Activated T-cell treated with anti-CD3 and anti-CD28 coated beads for 1 hour (primary cell): ENCODE data around the gene ASB16.
"Not testable (repeated sequence)": the region's sequence is repeated elsewhere in the genome, so short reads cannot be mapped to it uniquely, and the experiment has no call there.

Experiments
- DNase-seq: peaks from one replicate; pipeline ENCODE4 v3.0.0-alpha.2; 2020; ENCODE audit warnings: low read depth

Gene ASB16

GRCh38 chr17:44149066-44149465 is 21.4 kb upstream of the ASB16 start:
- not testable (repeated sequence) for DNase-seq

DNA sequence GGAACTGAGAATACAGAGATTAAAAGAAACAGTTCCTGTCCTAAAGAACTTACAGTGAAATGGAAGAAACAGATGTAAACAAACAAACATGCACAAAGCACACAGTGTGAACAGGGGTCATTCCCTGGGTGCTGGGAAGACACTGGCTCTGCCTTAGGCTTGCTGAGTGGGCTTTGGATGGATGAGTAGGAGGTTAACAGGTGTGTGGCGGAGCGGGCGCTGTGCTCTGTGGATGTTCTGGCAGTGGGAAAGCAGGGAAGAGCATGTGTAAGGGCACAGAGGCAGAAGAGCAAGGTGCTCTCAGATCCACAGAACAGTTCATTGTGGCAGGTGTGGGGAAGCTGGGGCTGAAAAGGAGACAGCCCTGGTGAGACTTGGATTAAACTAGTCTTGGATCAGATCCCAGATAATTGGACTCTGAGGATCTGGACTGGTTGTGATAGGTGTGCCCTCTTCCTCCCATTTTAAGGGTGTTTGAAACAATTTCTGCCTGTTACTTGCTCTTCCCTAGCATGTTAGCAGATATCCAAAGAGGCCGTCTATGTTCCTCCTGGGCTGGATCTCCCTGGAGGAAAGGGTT is 20.7 kb upstream of the ASB16 start:
- no peak for DNase-seq

- DNase-seq: no peak
Observed at GRCh38 chr17:44152875-44153274, 17.6 kb upstream of the ASB16 start.

GRCh38 chr17:44155488-44155887 is 15.0 kb upstream of the ASB16 start:
- DNase-seq: no peak

- DNase-seq: peak; percentile 15
Observed at GRCh38 chr17:44159519-44160210, 10.8 kb upstream of the ASB16 start.

DNA sequence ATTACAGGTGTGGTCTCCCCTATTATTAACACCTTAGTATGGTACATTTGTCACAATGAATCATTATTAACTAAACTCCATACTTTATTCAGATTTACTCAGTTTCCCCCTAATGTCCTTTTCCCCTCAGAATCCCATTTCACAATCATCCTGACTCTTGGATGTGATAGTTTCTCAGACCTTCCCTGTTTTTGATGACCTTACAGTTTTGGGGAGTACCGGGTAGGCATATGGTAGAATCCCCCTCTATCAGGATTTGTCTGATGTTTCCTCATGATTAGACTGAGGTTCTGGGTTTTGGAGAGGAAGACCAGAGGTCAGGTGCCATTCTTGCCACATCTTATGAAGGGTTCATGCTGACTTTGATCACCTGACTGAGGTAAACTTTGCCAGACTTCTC is 6.0 kb upstream of the ASB16 start:
- DNase-seq: no peak

DNA sequence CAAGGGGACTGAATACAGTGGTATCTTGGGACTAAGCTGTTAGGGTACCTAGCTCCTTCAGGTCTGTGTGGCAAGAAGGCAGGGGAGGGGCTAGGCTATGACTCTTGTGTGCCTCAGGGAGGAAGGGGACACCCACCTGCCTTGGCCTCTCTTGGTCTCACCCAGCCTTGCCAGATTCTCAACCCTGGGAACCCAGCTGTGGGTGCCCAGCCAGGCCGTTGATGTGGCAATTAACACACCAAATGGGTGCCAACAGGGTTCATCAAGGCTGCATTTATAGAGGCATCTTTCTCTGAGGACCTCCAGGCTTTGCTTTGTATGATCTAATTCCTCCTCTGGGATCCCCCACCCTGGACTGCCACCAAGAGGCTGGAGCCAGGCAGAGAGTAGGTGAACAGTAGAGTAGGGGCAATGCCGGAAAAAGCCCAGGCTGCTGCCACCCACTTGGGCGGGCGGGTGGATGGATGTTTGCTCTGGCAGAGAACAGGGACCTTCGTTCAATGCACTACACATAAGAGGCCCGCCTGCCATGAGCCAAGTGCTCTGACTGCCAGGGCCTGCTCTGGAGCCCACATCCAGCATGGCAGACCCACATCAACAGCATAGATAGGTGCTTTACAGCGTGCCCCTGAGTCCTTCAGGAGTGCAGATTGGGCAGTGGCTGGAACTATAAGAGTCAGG is 3.2 kb upstream of the ASB16 start:
- DNase-seq: no peak

- no peak for DNase-seq
Observed at GRCh38 chr17:44170135-44170498, 387 bp upstream of the ASB16 start.

GRCh38 chr17:44171931-44172455 is 1.5 kb downstream of the ASB16 start:
- no peak for DNase-seq

DNA sequence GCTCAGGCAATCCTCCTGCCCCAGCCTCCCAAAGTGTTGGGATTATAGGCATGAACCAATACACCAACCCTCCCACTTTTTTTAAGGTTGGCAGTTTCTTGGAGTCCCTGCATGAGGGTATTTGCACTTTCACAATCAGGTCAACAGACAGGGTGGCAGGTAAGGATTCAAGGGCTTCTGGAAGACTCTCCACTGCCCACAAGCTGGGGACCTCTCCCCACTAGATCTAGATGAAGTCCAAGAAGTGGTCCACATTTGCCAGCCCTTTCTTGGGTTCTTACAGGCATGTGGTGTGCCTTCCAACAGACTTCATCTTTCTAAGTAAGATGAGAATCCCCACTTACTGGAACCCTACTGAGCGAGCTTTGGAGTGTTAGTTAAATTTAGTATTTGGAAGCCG is 3.9 kb downstream of the ASB16 start:
- no peak for DNase-seq

GRCh38 chr17:44176257-44176656 is 5.8 kb downstream of the ASB16 start:
- no peak for DNase-seq

GRCh38 chr17:44176671-44177501 is 6.4 kb downstream of the ASB16 start:
- DNase-seq: no peak

- DNase-seq: no peak
Observed at GRCh38 chr17:44177640-44178039, 7.1 kb downstream of the ASB16 start.

- DNase-seq: no peak
Observed at GRCh38 chr17:44178133-44178532, 7.6 kb downstream of the ASB16 start.

DNA sequence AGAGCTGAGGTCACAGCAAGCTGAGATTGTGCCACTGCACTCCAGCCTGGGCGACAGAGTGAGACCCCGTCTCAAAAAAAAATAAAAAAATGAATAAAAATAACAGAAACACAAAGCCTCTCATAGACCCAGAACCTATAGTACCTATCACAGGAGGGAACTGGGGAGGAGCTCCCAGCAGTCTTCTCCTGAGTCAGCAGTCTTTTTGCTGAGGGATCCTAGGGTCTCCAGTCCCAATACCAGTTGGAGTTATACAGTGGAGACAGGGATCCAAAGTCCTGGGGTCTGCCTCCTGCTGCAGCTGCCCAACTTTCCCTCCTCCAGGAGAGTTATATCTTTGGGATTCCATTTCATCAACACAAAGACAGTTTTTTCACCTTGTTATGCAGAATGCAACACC is 12.5 kb downstream of the ASB16 start:
- DNase-seq: no peak

DNA sequence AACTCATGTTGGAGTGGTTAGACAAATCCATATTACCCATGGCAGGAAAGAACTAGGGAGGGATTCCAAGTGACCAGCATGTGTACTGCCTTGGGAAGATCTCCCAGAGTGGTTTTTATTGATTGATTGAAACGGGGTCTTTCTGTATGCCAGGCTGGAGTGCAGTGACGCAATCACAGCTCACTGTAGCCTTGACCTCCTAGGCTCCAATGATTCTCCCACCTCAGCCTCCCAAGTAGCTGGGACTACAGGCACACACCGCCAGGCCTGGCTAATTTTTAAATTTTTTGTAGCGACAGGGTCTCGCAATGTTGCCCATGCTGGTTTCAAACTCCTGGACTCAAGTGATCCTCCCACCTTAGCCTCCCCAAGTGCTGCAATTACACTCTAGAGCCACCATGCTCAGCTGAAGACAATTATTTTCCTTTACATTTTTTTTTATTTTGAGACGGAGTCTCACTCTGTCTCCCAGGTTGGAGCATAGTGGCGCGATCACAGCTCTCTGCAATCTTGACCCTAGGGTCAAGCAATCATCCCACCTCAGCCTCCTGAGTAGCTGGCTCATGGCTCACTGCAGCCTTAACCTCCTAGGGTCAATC is 13.8 kb downstream of the ASB16 start:
- no peak for DNase-seq

GRCh38 chr17:44186307-44187130 is 16.0 kb downstream of the ASB16 start, which contains the start of gene TMUB2:
Gene TMUB2, plus strand, starts transcription at chr17:44186972. Its CDS starts 737 bp downstream, at chr17:44187709.
- DNase-seq: peak; percentile 99

DNA sequence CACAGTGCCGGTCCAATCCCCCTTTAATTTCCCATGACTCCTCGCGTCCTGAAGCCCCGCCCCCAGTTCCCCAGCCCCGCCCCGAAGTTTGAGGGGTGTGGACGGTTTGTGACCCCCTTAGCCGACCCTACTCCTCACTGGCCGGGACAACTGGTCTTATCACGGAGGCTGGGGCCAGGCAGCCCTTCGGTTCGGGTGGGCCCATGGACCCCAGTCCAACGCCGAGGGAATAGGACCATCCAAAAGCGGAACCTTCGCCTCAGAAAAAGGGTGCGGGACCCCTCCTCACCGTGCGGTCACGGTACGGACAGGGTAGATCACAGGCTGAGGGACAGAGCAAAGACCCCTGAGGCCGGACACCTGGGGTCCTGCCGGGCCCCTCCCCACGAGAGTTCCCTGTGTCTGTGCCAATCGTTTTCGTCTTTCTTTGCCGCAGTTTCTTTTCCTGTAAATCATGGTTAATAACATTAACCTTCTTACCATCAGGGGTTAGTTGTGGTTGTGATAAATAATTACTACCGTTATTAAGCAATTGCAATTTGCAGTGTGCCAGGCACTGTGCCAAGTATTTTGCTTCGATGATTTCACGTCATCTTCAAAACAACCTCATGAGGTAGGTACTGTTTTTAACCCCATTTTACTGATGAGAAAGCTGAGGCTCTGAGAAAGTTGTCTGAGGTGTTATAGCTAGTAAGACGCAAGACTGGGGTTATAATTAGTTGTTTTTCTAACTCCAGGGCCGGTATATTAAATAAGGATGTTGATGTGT is 16.8 kb downstream of the ASB16 start:
- no peak for DNase-seq

- DNase-seq: no peak
Observed at GRCh38 chr17:44188576-44189403, 18.3 kb downstream of the ASB16 start.
